Sigmoid colon (tissue), 4 donors: ENCODE results near the gene PALM.

Source experiments
- EP300 ChIP-seq, 4 donors: sonication (generic); formaldehyde crosslinking; IDR thresholded peaks; one replicate each; pipeline ENCODE4 v1.6.1; 2017; ENCODE audit warnings: antibody characterized with exemption in 4 of 4
- TF ChIP-seq, protein P1 (sequence below), 4 experiments: fragments of 450-650 bp in 3 of 4; fragments of 200-600 bp in 1 of 4; IDR thresholded peaks; one replicate each; pipeline ENCODE4 v1.5.1; 2016 to 2019; ENCODE audit warnings: antibody characterized with exemption in 4 of 4, mild to moderate bottlenecking in 3 of 4, moderate library complexity in 2 of 4

DNA sequence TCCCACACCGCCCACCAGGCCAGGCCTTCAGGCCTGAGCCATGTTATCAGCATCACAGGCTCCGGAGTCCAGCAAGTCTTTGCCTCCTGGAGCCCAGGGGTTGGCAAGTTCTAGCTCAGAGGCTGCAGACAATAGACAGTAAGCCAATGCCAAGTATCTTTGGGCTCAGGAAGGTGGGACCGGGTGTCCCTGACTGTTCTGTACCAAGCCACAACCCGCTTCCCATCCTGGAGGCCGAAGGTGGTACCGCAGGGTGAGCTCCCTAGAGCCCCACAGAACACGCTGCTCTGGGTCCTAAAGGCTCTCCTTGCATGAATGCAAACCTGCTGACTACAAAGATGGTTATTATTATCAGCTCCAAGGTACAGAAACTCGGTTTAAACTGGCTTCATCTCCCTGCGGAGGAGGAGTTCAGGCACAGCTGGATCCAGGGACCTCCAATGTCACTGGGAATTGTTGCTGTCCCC lies 38.1 kb upstream of the PALM start:
- TF ChIP-seq, protein P1, sequence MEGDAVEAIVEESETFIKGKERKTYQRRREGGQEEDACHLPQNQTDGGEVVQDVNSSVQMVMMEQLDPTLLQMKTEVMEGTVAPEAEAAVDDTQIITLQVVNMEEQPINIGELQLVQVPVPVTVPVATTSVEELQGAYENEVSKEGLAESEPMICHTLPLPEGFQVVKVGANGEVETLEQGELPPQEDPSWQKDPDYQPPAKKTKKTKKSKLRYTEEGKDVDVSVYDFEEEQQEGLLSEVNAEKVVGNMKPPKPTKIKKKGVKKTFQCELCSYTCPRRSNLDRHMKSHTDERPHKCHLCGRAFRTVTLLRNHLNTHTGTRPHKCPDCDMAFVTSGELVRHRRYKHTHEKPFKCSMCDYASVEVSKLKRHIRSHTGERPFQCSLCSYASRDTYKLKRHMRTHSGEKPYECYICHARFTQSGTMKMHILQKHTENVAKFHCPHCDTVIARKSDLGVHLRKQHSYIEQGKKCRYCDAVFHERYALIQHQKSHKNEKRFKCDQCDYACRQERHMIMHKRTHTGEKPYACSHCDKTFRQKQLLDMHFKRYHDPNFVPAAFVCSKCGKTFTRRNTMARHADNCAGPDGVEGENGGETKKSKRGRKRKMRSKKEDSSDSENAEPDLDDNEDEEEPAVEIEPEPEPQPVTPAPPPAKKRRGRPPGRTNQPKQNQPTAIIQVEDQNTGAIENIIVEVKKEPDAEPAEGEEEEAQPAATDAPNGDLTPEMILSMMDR (IDR thresholded peaks at IDR 0.05) = no peak
- TF ChIP-seq EP300 (IDR thresholded peaks at IDR 0.05) = no peak
